IPS-15b (cell line): ENCODE data around the gene DBI.
"Not testable (repeated sequence)": the region's sequence is repeated elsewhere in the genome, so short reads cannot be mapped to it uniquely, and the experiment has no call there.

Source experiments
- H3K27me3 ChIP-seq: one replicate; pipeline ENCODE4 v1.6.1; 2013; ENCODE audit warnings: low read length; ENCODE audit not compliant: control insufficient read depth, insufficient read depth
- H3K36me3 ChIP-seq: one replicate; pipeline ENCODE4 v1.6.1; 2013; ENCODE audit warnings: low read length; ENCODE audit not compliant: control insufficient read depth, insufficient read depth
- H3K4me1 ChIP-seq: one replicate; pipeline ENCODE4 v1.6.1; 2013; ENCODE audit warnings: mild to moderate bottlenecking, low read length; ENCODE audit not compliant: control insufficient read depth, insufficient read depth
- H3K4me3 ChIP-seq: one replicate; pipeline ENCODE4 v1.5.1; 2013; ENCODE audit warnings: low read depth, low read length
- H3K9ac ChIP-seq: one replicate; pipeline ENCODE4 v1.6.1; 2013; ENCODE audit warnings: low read depth, mild to moderate bottlenecking, low read length
- H3K9me3 ChIP-seq: one replicate; pipeline ENCODE4 v1.6.1; 2013; ENCODE audit warnings: mild to moderate bottlenecking, low read length; ENCODE audit not compliant: control insufficient read depth, insufficient read depth

The DBI gene

GRCh38 chr2:119367472-119368099 lies 809 bp downstream of the DBI start:
- Histone ChIP-seq H3K4me3 (peak overlapping the region; percentile 98), H3K27me3 (no peaks in the 10 kb centered on the region), H3K9ac (peak overlapping the region; percentile 89), H3K36me3 (peaks cover 28% of the 10 kb centered on the region), H3K4me1 (peaks cover 3% of the 10 kb centered on the region), H3K9me3 (no peaks in the 10 kb centered on the region)

- peaks cover 36% of the 10 kb centered on the region for H3K36me3 ChIP-seq
- no peaks in the 10 kb centered on the region for H3K27me3 ChIP-seq
- H3K4me3 ChIP-seq = no peak overlapping the region
- no peaks in the 10 kb centered on the region for H3K9me3 ChIP-seq
- H3K4me1 ChIP-seq = peaks cover 3% of the 10 kb centered on the region
- H3K9ac ChIP-seq = no peak overlapping the region
These were observed 3.1 kb downstream of the DBI start for GRCh38 chr2:119369845-119370244.

GRCh38 chr2:119371111-119371510 lies 4.3 kb downstream of the DBI start:
- Histone ChIP-seq H3K4me1 (peaks cover 3% of the 10 kb centered on the region), H3K4me3 (no peak overlapping the region), H3K9me3 (no peaks in the 10 kb centered on the region), H3K36me3 (peaks cover 36% of the 10 kb centered on the region), H3K27me3 (no peaks in the 10 kb centered on the region), H3K9ac (no peak overlapping the region)

GRCh38 chr2:119372778-119373568 lies 6.2 kb downstream of the DBI start:
- Histone ChIP-seq H3K27me3 (no peaks in the 10 kb centered on the region), H3K9me3 (no peaks in the 10 kb centered on the region), H3K9ac (no peak overlapping the region), H3K4me3 (no peak overlapping the region), H3K4me1 (peaks cover 2% of the 10 kb centered on the region), H3K36me3 (peaks cover 36% of the 10 kb centered on the region)

- not testable (repeated sequence) for H3K9ac ChIP-seq, H3K4me3 ChIP-seq, H3K9me3 ChIP-seq, H3K27me3 ChIP-seq, H3K4me1 ChIP-seq
- peaks cover 27% of the 10 kb centered on the region for H3K36me3 ChIP-seq
These were observed 7.3 kb downstream of the DBI start for GRCh38 chr2:119373907-119374745.

- not testable (repeated sequence) for H3K9ac ChIP-seq, H3K4me3 ChIP-seq, H3K27me3 ChIP-seq, H3K4me1 ChIP-seq, H3K9me3 ChIP-seq
- H3K36me3 ChIP-seq = peaks cover 18% of the 10 kb centered on the region
These were observed 9.6 kb downstream of the DBI start for GRCh38 chr2:119376406-119376805.

GRCh38 chr2:119376810-119377209 lies 10.0 kb downstream of the DBI start:
- Histone ChIP-seq H3K4me1 (no peaks in the 10 kb centered on the region), H3K9me3 (no peaks in the 10 kb centered on the region), H3K36me3 (peaks cover 14% of the 10 kb centered on the region), H3K9ac (no peak overlapping the region), H3K27me3 (no peaks in the 10 kb centered on the region), H3K4me3 (no peak overlapping the region)

- no peaks in the 10 kb centered on the region for H3K27me3 ChIP-seq
- no peak overlapping the region for H3K4me3 ChIP-seq
- no peak overlapping the region for H3K9ac ChIP-seq
- no peaks in the 10 kb centered on the region for H3K9me3 ChIP-seq
- no peaks in the 10 kb centered on the region for H3K4me1 ChIP-seq
- peaks cover 10% of the 10 kb centered on the region for H3K36me3 ChIP-seq
These were observed 10.7 kb downstream of the DBI start for GRCh38 chr2:119377294-119377992.

GRCh38 chr2:119377993-119378345 lies 11.2 kb downstream of the DBI start:
- Histone ChIP-seq H3K36me3 (peaks cover 4% of the 10 kb centered on the region), H3K9ac (no peak overlapping the region), H3K4me1 (no peaks in the 10 kb centered on the region), H3K4me3 (no peak overlapping the region), H3K9me3 (no peaks in the 10 kb centered on the region), H3K27me3 (no peaks in the 10 kb centered on the region)

DNA sequence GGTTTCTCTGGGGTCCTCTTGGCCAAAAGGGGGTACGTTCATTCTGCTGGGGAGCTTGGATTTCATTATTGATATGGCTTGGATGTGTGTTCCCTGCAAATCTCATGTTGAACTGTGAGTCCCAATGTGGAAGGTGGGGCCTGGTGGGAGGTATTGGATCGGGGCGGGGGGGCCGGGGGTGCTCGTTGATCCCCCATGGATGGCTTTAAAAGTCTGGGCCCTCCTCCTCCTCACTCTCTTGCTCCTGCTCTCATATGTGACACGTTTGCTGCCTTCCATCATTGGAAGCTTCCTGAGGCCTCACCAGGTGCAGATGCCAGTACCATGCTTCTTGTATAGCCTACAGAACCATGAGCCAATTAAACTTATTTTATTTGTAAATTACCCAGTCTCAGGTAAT lies 11.8 kb downstream of the DBI start:
- Histone ChIP-seq H3K9ac (no peak overlapping the region), H3K4me1 (no peaks in the 10 kb centered on the region), H3K9me3 (no peaks in the 10 kb centered on the region), H3K4me3 (no peak overlapping the region), H3K36me3 (no peaks in the 10 kb centered on the region), H3K27me3 (no peaks in the 10 kb centered on the region)

DNA sequence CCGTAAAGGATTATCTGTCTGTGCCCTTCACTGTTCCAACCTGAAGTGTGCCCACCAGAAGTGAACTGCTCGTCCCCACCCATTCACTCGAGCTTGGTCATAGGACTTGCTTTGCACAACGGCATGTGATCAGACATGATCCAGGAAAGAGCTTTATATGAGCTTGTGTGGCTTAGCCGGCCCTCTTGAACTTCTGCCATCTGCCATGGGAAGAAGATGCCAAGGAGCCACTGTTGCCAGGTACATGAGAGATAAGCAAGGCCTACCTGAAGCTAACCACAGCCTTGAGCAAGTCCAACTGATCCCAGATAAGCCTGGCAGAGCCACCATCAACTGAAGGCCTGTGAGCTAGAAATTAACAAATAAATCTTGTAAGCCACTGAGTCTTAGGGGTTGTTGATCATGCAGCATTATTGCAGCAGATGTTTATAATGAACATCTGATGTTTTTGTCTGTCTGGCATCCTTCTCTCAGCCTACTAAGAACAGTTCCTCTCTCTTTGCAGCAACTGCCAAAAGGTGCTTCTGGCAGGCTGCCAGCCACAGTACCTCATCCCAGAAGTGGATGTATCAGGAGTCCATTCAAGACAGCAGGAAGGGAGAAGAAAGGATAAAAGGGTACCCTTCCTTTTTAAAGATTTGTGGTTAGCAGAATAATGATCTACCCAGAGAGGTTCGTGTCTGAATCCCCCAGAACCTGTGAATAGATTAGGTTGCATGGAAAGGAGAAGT lies 16.8 kb downstream of the DBI start:
- Histone ChIP-seq H3K36me3 (no peaks in the 10 kb centered on the region), H3K4me3 (no peak overlapping the region)

More for the DNA sequence above, 16.8 kb downstream of the DBI start:
- H3K9me3 ChIP-seq = no peaks in the 10 kb centered on the region
- H3K27me3 ChIP-seq = no peaks in the 10 kb centered on the region
- no peak overlapping the region for H3K9ac ChIP-seq
- no peaks in the 10 kb centered on the region for H3K4me1 ChIP-seq
